ENCODE results near the gene ZYG11B.
"Not testable (repeated sequence)": the region's sequence is repeated elsewhere in the genome, so short reads cannot be mapped to it uniquely, and the experiment has no call there.

Gene ZYG11B

DNA sequence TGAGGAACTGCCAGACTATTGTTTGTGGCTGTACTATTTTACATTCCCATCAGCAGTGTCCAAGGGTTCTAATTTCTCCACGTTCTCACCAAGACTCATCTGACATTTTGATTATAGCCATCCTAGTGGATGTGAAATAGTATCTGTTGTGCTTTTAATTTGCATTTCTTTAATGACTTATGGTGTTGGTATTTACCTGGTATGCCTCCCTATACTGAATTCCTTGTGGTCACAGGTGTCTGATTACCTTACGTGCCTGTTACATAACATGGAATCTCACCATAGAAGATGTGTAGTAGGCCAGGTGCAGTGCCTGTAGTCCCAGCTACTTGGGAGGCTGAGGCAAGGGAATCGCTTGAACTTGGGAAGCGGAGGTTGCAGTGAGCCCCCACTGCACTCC is 129.8 kb downstream of the ZYG11B start:
- DNase-seq: no peak

DNA sequence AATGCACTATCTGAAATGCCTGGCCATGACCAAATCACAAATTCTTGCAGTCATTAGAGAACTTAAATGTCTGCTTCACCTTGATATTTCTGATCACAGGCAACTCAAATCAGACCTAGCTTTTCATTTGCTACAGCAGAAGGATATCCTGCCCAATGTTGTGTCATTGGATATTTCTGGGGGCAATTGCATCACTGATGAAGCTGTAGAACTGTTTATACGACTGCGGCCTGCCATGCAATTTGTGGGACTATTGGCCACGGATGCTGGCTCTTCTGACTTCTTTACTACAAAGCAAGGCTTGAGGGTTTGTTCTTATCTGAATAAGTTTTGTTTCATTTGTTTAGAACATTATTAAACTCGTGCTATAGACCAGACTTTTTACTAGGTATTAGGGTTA is 131.2 kb downstream of the ZYG11B start:
- DNase-seq: no peak

DNA sequence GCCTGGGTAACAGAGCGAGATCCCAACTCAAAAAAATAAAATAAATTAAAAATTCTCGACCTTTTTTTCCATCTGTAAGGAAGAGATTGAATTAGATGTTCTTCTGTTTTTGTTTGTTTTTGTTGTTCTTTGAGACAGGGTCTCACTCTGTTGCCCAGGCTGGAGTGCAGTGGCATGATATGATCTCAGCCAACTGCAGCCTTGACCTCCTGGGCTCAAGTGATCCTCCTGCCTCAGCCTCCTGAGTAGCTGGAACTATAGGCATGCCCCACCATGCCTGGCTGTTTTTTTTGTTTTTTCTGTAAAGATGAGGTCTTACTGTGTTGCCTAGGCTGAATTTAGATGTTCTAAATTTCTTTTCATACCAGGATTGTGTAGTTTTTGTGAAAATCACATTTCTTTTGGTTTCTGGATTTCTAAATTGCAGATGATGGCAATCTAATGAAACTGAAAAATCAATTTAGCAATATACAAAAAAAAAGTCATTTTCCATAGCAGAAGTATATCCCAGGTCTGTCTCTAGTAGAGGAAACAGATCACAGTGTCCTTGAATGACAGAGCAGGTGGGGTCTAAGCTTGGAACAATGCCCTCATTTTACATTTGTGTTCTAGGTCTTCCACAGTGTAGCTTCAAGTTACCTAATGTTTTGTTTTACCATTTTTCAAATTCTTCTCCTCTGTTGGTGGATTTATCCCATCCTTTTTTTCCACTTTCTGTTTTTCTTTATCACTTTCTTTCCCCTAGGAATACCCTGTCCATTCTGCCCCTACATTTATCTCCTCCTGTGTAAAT is 136.6 kb downstream of the ZYG11B start:
- no peak for DNase-seq

DNA sequence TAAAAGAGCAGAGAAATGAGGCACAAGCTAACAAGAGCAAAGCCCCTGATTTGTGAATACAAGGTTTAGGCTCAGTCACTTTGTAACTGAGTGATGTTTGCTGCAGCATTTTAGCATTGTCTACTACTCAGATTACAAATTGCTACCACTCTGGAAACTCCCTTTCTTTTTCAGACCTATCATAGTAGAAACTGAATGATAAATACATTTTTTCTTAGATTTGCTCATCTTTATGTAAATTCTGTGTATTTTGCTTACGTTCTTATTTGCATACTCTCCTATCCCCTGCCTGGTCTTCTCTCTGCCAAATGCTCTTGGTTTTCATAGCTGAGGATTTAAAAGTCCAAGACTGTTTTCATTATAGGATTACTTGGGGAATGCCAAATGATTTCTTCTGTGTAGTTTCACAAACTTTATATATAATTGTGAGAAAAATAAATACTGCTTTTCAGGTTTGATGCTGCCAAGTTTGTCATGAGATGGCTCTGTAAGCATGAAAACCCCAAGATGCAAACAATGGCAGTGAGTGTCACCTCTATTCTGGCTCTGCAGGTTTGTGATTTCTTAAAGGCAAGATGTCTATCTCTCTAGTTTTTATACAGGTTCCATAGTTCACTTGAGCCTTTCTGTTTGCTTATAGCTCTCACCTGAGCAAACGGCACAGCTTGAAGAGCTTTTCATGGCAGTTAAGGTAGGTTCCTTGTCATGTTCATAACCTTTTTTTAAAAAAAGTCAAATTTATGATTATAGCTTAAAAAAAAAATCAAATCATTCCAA is 141.0 kb downstream of the ZYG11B start:
- no peak for DNase-seq

DNA sequence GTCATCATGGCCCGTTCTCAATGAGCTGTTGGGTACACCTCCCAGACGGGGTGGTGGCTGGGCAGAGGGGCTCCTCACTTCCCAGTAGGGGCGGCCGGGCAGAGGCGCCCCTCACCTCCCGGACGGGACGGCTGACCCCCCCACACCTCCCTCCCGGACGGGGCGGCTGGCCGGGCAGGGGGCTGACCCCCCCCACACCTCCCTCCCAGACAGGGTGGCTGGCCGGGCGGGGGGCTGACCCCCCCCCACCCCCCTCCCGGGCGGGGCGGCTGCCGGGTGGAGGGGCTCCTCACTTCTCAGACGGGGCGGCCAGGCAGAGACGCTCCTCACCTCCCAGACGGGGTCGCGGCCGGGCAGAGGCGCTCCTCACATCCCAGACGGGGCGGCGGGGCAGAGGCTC is 143.5 kb downstream of the ZYG11B start:
- DNase-seq: not testable (repeated sequence)

DNA sequence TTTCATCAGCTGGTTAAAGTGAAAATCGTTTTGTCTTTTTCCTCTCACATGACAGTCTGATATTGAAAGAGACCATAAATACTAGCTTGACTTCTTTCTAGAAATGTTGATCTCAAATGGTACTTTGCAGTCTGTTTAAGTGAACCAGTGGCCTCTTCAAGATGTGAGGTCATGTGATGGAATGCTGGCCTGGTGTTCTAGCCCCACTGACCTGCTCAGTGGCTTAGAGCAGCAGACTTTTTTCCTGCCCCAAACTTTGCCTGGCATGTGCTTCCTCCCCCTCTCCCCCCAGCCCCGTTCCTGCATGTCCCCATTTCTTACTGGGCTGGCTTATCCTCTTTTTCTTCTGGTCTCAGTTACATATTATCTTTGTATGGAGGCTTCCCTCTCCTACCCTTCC is 150.6 kb downstream of the ZYG11B start:
- DNase-seq: no peak
